OCI-LY7 (cell line): Measurements from ENCODE around the gene SPOPL. TPM values are rescaled to one million over a fixed set of nuclear protein-coding genes. Genes with fewer than 3 reads are reported as not detected.

Experiments
- BruUV-seq: library from RNA; stranded (reverse); fragments of 400-500 nt; replicated peaks from 2 replicates; lab custom pipeline; 2021; lab: Mats Ljungman, UMichigan
- CTCF ChIA-PET: fragments of 300-600 bp; sonication (Branson Sonifier 250); formaldehyde crosslinking; loops from one replicate; lab custom pipeline; 2022; ENCODE audit warnings: antibody characterized with exemption; ENCODE audit not compliant: unreplicated experiment; lab: Charles Lee
- POLR2A ChIA-PET: fragments of 300-600 bp; sonication (Branson Sonifier 250); formaldehyde crosslinking; loops from one replicate; lab custom pipeline; 2022; ENCODE audit warnings: antibody characterized with exemption; lab: Charles Lee
- DNase-seq: peaks from one replicate; pipeline ENCODE4 v3.0.0-alpha.2; 2015; ENCODE audit warnings: low spot score
- H2AFZ ChIP-seq: fragments of 200-600 bp; sonication (generic), shearing (Covaris generic); 2 replicates; pipeline ENCODE4 v1.6.1; 2014; ENCODE audit warnings: mild to moderate bottlenecking, antibody characterized with exemption, low read length, moderate library complexity
- H3K27ac ChIP-seq: fragments of 200-600 bp; sonication (generic); 2 replicates; pipeline ENCODE4 v1.5.1; 2014; ENCODE audit warnings: mixed run types, low read depth, mild to moderate bottlenecking, moderate library complexity, low read length, inconsistent platforms; ENCODE audit not compliant: poor library complexity, severe bottlenecking
- H3K36me3 ChIP-seq: fragments of 200-600 bp; sonication (generic); 2 replicates; pipeline ENCODE4 v1.6.1; 2014; ENCODE audit warnings: mild to moderate bottlenecking, antibody characterized with exemption, low read length, moderate library complexity, mixed read lengths; ENCODE audit not compliant: insufficient read depth
- H3K4me1 ChIP-seq: fragments of 200-600 bp; sonication (generic); 2 replicates; pipeline ENCODE4 v1.5.1; 2014; ENCODE audit warnings: mild to moderate bottlenecking, low read length; ENCODE audit not compliant: insufficient read depth, poor library complexity, severe bottlenecking
- H3K4me2 ChIP-seq: fragments of 200-600 bp; sonication (generic); 2 replicates; pipeline ENCODE4 v1.6.1; 2014; ENCODE audit warnings: mild to moderate bottlenecking, low read length
- H3K4me3 ChIP-seq: fragments of 200-600 bp; sonication (generic); 2 replicates; pipeline ENCODE4 v1.5.1; 2014; ENCODE audit warnings: mild to moderate bottlenecking, low read depth, low read length; ENCODE audit not compliant: poor library complexity, severe bottlenecking
- H3K79me2 ChIP-seq: fragments of 200-600 bp; sonication (generic); 2 replicates; pipeline ENCODE4 v1.6.1; 2016; ENCODE audit warnings: low read depth, mild to moderate bottlenecking, low read length, moderate library complexity, mixed read lengths; ENCODE audit not compliant: insufficient read depth
- H3K9me2 ChIP-seq: fragments of 200-600 bp; sonication (generic); 2 replicates; pipeline ENCODE4 v1.6.1; 2016; ENCODE audit warnings: mild to moderate bottlenecking, low read length, mixed read lengths; ENCODE audit not compliant: insufficient read depth
- H3K9me3 ChIP-seq: fragments of 200-600 bp; sonication (generic); 2 replicates; pipeline ENCODE4 v1.6.1; 2014; ENCODE audit warnings: mild to moderate bottlenecking, mixed run types, low read length, mixed read lengths
- H4K20me1 ChIP-seq: fragments of 200-600 bp; sonication (generic); 2 replicates; pipeline ENCODE4 v1.6.1; 2014; ENCODE audit warnings: mild to moderate bottlenecking, antibody characterized with exemption, low read length, moderate library complexity, mixed read lengths; ENCODE audit not compliant: insufficient read depth
- EZH2phosphoT487 ChIP-seq: fragments of 200-600 bp; sonication (generic); IDR thresholded peaks from 2 replicates; pipeline ENCODE4 v1.6.1; 2018; ENCODE audit warnings: low read depth, borderline replicate concordance, mild to moderate bottlenecking, mixed run types, antibody characterized with exemption, low read length, moderate library complexity, mixed read lengths
- intact Hi-C: fragments of 100-400 bp; cut with micrococcal nuclease; formaldehyde crosslinking; loops from one replicate; pipeline ENCODE4 v1.10.0; 2022; ENCODE audit not compliant: unreplicated experiment
- total RNA-seq, 2 experiments: library from RNA; depleted of rRNA in 1 of 2; stranded (reverse); fragments of >200 nt in 1 of 2; shearing (Covaris generic) in 1 of 2; gene quantifications; 2 replicates each; pipeline ENCODE4 v1.2.3, GENCODE V29; 2014 to 2022
- TF ChIP-seq, protein P1 (sequence below): fragments of 200-600 bp; sonication (generic); conservative IDR thresholded peaks from 2 replicates; pipeline ENCODE4 v1.5.1; 2014; ENCODE audit warnings: mild to moderate bottlenecking, antibody characterized with exemption, low read length, moderate library complexity, mixed read lengths

The SPOPL gene
- total RNA-seq, 2 experiments from 2014 or later: 11.4 to 18.3 TPM

DNA sequence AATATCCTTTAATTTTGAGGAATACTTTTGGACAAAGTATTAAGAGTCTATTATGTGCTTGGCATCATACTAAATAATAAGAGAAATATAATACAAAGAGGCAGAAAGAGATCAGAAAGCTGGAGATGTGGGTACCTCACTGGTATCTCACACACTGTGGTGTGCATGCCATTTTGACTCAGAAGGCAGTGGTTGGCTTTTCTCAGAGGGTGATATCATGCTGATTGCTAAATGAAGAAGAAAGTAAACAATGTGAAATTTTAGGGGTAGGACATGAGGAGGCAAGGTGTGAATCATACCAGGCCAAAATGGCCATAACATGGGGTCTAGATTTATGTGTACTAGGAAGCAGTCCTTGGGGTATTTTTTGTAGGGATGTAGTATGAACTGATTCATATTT is 16.6 kb upstream of the SPOPL start:
- no peaks in the 10 kb centered on the region for H4K20me1 ChIP-seq
- TF ChIP-seq, protein P1, sequence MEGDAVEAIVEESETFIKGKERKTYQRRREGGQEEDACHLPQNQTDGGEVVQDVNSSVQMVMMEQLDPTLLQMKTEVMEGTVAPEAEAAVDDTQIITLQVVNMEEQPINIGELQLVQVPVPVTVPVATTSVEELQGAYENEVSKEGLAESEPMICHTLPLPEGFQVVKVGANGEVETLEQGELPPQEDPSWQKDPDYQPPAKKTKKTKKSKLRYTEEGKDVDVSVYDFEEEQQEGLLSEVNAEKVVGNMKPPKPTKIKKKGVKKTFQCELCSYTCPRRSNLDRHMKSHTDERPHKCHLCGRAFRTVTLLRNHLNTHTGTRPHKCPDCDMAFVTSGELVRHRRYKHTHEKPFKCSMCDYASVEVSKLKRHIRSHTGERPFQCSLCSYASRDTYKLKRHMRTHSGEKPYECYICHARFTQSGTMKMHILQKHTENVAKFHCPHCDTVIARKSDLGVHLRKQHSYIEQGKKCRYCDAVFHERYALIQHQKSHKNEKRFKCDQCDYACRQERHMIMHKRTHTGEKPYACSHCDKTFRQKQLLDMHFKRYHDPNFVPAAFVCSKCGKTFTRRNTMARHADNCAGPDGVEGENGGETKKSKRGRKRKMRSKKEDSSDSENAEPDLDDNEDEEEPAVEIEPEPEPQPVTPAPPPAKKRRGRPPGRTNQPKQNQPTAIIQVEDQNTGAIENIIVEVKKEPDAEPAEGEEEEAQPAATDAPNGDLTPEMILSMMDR: no peak
- no peak for TF ChIP-seq EZH2phosphoT487
- no peak overlapping the region for H2AFZ ChIP-seq
- no peaks in the 10 kb centered on the region for H3K36me3 ChIP-seq
- no peaks in the 10 kb centered on the region for H3K9me3 ChIP-seq
- no peak overlapping the region for H3K27ac ChIP-seq
- no peak overlapping the region for H3K4me2 ChIP-seq
- no TSS peak for BruUV-seq
- no peak for DNase-seq
- ChIA-PET POLR2A (no interaction called here), CTCF (no interaction called here)
- H3K79me2 ChIP-seq: no peaks in the 10 kb centered on the region
- H3K4me1 ChIP-seq: no peaks in the 10 kb centered on the region
- intact Hi-C loops: no loop called here
- H3K9me2 ChIP-seq: no peaks in the 10 kb centered on the region
- no peak overlapping the region for H3K4me3 ChIP-seq

DNA sequence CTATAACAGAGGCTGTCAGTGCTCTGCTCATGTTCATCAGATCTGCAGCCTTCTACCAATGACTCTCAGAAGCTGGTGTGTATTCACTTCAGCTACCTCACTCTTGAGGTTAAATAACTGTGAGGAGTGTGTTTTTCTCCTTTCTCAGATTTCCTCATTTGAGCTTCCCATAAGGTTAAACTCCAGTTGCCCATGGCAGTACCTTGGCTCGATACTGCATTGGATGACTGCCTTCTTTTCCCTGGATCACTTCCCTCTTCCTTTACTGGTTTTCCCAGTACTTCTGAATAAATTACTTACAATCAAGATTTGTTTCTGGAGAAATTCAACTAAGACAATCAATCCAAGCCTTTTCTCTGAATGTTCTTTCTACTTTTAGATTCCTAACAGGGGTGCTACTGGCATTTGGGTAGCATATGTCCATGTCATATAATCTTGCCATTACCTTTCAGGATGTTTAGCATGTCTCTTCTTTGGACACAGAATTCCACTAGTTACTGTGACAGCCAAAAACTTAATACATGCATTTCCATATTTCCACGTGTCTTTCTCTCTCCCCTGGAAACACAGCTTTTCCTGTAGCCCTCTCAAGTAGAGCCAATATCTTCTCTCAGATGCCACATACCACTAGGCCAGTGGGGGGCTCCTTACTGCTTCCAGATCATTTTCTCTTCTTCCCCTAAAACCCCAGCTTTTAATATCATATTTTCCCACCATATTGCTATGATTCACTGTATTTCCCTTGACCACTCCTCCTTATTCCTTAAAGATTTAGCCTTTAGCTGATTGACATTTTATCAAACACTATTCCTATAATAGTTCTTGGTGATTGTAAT is 15.0 kb upstream of the SPOPL start:
- BruUV-seq: no TSS peak
- TF ChIP-seq, protein P1: peak; percentile 55
- TF ChIP-seq EZH2phosphoT487: no peak

More for the DNA sequence above, 15.0 kb upstream of the SPOPL start:
- no peaks in the 10 kb centered on the region for H3K79me2 ChIP-seq
- H3K4me2 ChIP-seq: no peak overlapping the region
- no peaks in the 10 kb centered on the region for H3K36me3 ChIP-seq
- H3K4me1 ChIP-seq: no peaks in the 10 kb centered on the region
- ChIA-PET POLR2A (interaction anchor here (1.2 kb wide), 1 partner anchor 119 kb away, joined by 5 read pairs; no protein-coding TSS in a partner anchor), CTCF (no interaction called here)
- intact Hi-C loops: no loop called here
- no peak overlapping the region for H3K4me3 ChIP-seq
- H4K20me1 ChIP-seq: no peaks in the 10 kb centered on the region
- no peaks in the 10 kb centered on the region for H3K9me2 ChIP-seq
- H3K9me3 ChIP-seq: no peaks in the 10 kb centered on the region
- no peak overlapping the region for H3K27ac ChIP-seq
- no peak for DNase-seq
- H2AFZ ChIP-seq: no peak overlapping the region
